NCI-H2081 treated with DMSO at 0.1 percent for 48 hours (cell line): ENCODE results near the gene TRMT44.

Source experiments
- DNase-seq: peaks from one replicate; lab custom pipeline; 2025; lab: John Stamatoyannopoulos, UW

The TRMT44 gene, protein sequence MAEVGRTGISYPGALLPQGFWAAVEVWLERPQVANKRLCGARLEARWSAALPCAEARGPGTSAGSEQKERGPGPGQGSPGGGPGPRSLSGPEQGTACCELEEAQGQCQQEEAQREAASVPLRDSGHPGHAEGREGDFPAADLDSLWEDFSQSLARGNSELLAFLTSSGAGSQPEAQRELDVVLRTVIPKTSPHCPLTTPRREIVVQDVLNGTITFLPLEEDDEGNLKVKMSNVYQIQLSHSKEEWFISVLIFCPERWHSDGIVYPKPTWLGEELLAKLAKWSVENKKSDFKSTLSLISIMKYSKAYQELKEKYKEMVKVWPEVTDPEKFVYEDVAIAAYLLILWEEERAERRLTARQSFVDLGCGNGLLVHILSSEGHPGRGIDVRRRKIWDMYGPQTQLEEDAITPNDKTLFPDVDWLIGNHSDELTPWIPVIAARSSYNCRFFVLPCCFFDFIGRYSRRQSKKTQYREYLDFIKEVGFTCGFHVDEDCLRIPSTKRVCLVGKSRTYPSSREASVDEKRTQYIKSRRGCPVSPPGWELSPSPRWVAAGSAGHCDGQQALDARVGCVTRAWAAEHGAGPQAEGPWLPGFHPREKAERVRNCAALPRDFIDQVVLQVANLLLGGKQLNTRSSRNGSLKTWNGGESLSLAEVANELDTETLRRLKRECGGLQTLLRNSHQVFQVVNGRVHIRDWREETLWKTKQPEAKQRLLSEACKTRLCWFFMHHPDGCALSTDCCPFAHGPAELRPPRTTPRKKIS

DNA sequence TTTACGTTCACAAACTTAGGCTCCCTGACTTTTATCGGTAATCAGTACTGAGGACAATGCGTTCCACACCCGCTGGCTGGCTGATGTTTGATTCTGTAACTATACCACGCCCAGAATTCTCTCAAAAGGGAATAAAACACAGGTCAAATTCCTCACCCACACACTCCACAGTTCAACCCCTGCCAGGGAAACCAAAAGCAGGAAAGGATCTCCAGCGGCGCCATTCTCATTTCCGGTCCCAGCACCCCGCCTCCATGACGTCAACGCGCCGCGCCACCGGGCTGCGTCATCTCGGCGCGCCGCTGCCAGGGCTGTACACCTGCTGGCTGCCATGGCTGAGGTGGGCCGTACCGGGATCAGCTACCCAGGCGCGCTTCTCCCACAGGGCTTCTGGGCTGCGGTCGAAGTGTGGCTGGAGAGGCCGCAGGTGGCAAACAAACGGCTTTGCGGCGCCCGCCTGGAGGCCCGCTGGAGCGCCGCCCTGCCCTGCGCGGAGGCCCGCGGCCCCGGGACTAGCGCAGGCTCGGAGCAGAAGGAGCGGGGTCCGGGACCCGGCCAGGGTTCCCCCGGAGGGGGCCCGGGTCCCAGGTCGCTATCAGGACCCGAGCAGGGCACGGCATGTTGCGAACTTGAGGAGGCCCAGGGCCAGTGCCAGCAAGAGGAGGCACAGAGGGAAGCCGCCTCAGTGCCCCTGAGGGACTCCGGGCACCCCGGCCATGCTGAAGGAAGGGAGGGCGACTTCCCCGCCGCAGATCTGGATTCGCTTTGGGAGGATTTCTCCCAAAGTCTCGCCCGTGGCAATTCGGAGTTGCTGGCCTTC, at the start of gene TRMT44, which contains the start of gene ACOX3:
Gene TRMT44, plus strand, starts transcription at position 286 of the 820 bp plus-strand sequence. Its CDS starts 46 bp downstream, at position 332.
Gene ACOX3, minus strand, starts transcription at position 232 of the 820 bp plus-strand sequence. CDS start 24,202 bp downstream, outside the sequence.
- peak; percentile 36 for DNase-seq

DNA sequence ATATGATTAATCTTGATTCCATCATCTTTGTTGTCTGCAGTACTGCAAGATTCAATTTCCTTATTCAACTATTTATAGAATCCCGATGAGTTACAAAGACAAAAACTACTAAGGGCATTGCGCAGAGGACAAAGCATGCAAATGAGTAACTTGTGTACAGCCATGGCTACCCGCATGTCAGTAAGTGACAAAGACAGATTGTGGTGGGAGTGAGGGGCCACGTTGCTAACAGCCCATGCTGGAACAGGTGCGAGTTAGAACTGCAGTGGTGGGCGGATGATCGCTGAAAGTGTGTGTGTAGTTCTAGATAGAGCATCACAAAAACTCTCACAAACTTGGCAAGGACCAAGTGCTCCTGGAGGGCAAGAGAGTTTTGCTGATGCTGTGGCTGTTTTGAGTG, 49.5 kb upstream of the TRMT44 start:
- DNase-seq = no peak

- DNase-seq = no peak
Measured at GRCh38 chr4:8391972-8392371, 48.6 kb upstream of the TRMT44 start.

DNA sequence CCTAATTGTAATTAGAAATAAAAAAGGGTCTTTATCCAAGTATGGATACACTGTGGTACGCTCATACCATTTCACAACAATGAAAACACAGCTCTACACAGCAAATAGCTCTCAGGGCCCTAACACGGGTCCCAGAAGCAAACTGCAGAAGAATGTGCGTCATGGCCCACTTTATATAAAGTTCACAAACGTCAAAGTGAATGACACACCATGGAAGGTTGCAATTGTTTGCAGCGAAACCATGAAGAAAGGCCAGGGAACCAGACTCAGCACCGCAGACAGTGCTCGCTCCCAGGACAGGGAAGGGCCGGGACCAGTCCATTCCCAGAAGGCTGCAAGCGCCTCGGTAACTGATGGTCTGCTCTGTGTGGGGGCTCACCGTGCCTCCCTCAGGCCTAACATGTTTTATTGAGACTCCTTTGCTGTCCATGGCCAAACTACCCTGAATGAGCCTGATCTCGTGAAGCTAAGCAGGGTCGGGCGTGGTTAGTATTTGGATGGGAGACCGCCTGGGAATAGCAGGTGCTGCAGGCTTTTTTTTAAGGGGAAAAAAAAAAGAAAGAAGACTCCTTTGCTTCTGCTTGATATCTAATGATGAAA, 47.9 kb upstream of the TRMT44 start:
- no peak for DNase-seq

DNA sequence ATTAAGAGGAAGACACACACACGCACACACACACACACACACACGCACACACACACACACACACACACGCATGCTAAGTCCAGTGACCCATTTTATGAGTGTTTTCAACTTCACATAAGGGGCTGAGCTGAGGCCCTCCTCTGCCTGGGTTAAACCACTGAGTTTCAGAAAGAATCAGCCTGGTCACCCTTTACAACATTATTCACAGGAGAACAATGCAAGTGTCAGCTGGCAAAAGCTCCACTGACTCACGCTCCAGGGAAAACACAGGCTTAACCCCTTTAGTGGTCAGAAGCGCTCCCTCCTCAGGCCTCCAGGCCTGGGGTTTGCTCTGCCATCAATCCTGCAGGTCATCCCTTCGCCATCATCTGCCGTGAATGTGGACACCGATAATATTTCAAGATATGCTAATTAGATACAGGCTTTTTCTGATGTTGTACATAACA, 47.0 kb upstream of the TRMT44 start:
- DNase-seq = no peak

DNA sequence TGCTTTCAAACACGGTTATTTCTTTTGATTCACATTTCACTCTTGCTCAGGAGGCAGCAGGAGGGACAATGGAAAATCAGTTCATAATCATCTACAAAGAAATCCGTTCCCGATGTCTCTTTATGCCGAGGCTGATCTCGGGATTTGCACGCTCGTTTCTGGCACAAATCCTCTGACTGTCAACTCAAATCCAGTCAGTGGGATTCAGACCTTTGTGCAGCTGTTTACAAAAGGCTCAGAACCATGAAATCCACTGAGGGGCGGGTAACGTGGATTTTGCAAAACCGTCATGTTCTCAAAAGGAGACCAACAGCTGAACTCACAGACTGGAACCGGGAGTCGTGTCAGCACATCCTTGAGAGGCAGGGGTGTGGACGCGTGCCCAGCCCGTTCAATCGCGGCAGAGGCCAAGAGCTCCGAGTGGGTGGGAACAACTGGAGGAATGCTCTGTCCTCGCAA, 46.5 kb upstream of the TRMT44 start:
- no peak for DNase-seq

DNA sequence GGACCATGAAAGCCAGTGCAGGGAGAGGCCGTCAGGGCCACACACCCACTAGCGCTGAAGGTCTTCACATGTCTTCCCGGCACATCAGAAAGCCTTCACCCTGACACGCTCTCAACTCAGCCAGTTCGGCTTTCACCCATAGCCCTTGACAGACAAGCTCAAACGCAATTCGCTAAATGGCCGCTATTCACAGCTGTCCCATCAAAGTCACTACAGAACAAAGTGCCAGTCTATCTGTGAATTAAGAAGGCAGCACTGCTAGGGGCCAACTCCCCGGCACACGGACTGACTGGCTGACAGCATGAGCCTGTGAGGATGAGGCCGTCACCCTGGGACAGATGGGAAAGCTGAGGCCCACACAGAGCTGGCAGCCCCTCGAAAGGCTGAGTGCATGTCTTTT, 45.8 kb upstream of the TRMT44 start:
- no peak for DNase-seq

DNA sequence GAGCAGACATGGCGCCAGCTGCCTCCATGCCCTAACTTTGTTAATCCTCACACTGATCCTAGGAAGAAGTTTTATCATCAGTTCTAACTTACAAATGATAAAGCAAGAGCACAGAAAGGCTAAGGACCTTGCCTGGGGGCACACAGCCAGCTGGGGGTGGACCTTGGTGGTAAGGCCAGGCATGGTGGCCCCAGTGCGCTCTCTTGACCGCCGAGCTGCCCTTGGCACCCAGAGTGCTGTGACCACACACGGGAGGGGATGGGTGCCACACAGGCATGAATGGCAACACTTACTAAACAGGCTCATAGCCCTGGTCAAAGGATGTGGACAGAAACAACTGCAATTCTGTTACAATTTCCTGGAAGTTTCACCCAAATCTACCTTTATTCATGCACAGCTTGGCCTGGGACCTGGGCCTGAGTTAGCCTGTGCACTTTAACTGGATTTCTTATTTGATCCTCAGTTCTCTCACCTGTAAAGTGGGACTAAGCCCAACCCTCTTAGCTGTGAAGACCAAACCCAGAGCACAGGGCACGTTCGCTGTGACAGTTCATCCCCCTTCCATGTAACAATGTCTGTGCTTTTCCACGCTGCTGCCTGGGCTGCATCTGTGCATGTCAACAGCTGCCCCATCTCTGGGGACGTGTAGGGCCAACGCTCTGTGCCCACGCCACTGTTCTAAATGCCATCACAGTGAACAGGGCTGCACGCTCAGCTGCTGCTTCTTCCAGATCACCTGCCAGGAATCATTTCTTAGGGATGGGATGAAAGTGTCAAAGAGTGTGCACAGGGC, 44.9 kb upstream of the TRMT44 start:
- DNase-seq = no peak

- no peak for DNase-seq
Measured at GRCh38 chr4:8396762-8397406, 43.7 kb upstream of the TRMT44 start.

DNA sequence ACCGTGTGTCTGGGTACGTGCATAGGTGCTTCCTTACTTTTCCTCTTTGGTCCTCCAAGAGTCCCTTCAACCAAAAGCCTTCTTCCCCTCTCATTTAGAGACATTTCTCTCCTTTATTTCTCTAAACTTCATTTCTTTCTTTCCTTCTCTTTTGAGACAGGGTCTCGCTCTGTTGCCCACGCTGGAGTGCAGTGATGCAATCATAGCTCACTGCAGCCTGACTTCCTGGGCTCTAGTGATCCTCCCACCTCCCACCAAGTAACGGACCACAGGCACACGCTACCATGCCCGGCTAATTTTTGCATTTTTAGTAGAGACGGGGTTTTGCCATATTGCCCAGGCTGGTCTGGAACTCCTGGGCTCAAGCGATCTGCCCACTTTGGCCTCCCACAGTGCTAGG, 42.2 kb upstream of the TRMT44 start:
- DNase-seq = no peak

- DNase-seq = no peak
Measured at GRCh38 chr4:8399298-8399697, 41.3 kb upstream of the TRMT44 start.

DNA sequence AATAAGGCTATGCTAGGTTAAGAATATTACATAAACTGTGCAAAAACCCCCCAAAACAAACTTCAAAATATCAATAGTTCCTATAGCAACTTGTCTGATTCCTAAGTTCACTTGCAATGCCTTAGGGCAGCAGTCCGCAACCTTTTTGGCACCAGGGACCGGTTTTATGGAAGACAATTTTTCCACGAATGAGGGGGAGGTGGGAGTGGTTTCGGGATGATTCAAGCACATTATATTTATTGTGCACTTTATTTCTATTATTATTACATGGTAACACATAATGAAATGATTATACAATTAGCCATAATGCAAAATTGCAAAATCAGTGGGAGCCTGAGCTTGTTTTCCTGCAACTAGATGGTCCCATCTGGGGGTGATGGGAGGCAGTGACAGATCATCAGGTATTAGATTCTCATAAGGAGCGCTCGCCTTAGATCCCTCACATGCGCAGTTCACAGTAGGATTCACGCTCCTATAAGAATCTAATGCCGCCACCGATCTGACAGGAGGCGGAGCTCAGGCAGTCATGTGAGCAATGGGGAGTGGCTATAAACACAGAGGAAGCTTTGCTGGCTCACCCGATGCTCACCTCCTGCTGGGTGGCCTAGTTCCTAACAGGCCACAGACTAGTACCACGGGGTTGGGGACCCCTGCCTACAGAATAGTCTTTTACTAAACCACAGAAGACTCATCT, 39.8 kb upstream of the TRMT44 start:
- no peak for DNase-seq

- no peak for DNase-seq
Measured at GRCh38 chr4:8401665-8402064, 38.9 kb upstream of the TRMT44 start.

DNA sequence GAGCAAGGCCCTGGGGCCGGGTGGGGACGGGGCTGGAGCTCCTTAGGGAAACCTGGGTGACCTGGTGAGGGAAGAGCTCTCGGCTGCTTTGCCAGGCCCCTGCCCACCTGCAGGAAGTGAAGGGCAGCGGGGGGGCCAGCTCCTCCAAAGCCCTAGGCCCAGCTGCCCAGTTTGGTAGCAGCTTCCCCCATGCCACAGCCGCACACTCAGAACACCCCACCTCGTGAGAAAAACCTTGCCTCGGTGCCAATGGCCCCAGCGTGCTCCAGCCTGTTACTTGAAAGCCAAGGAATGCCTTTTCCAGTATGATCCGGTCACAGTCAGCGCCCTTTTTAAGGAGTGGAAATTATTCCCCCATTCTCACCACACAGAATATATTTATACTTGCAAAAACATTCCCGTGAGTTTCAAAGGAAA, 38.4 kb upstream of the TRMT44 start:
- DNase-seq = no peak

- no peak for DNase-seq
Measured at GRCh38 chr4:8402640-8403039, 37.9 kb upstream of the TRMT44 start.

DNA sequence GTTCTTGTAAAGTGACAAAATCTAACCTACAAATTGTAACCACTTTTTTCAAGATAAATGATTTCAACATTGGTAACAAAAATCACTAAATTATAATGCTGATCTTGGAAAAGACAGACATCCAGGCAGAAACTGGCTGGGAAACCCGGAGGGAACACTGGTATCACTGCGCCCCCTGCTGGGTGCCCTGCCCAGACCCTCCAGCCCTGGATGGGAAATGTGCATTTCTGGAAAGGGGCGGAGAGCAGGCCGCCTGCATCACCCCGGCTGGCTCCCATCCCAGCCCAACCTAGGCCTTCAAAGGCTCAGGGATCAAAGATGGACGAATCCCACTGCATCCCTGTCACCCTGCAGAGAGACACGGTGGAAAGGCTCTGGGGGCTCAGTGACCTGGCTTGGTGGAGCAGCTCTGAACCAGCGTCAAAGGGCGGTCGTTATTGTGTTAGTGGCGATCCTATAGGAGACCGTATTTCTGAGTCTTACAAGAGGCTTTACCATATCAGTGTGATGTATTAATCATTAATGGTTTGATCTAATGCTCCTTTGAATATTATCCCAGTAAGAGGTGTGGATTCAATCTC, 37.3 kb upstream of the TRMT44 start:
- DNase-seq = peak; percentile 15

GRCh38 chr4:8403976-8404375, 36.6 kb upstream of the TRMT44 start:
- no peak for DNase-seq

DNA sequence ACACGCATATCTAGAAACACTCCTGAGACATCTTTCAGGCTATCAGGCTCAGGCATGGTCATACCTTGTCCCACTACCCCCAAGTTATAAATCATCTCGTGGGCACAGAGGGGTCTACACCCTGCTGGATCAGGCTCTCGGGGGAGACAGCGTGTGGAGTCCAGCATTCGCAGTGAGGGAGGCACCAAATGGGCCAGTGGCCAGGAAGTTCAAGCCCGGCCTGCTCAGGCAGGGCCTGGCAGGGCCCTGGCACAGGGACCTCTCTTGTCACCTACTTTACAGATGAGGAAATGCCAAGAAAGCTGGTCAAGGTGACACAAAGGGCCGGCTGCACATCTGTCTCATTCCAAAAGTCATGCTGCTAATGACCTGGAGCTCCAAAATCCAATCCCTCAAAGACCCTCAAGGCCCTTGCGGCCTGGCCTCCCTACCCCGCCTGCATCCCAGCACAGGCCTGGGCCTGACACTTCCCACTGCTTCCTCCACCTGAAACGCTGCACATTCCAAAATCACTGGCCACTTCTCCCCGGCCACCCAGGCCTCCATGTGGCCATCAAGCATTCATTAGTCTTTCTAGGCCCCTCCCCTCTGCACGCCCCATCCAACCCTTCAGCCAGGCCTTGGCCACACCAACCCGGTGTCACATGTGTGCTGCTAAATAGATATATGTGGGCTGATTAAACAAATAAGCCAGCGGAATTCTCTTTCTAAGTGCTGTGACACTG, 35.6 kb upstream of the TRMT44 start:
- no peak for DNase-seq

- no peak for DNase-seq
Measured at GRCh38 chr4:8405516-8405875, 35.1 kb upstream of the TRMT44 start.
